Skeletal muscle tissue (tissue), 4 donors: ENCODE data around the gene CDK8. TPM values are rescaled to one million over a fixed set of nuclear protein-coding genes. Genes with fewer than 3 reads are reported as not detected.
A peak's percentile ranks its signal among the peaks of the same experiment; 100 is the strongest.

ENCODE experiments used
- H3K27ac ChIP-seq: one replicate; pipeline ENCODE4 v1.7.0; 2013; ENCODE audit warnings: mild to moderate bottlenecking, low read depth, low read length, inconsistent platforms
- H3K27me3 ChIP-seq, 3 donors: one replicate each; pipeline ENCODE4 v1.7.0; 2013; ENCODE audit warnings: low read length in 3 of 3; ENCODE audit not compliant: control insufficient read depth in 3 of 3, insufficient read depth in 3 of 3
- H3K36me3 ChIP-seq, 3 donors: one replicate each; pipeline ENCODE4 v1.7.0; 2013; ENCODE audit warnings: low read length in 3 of 3; ENCODE audit not compliant: control insufficient read depth in 3 of 3, insufficient read depth in 3 of 3
- H3K4me1 ChIP-seq, 3 donors: one replicate each; pipeline ENCODE4 v1.7.0; 2013; ENCODE audit warnings: low read length in 3 of 3, mild to moderate bottlenecking in 3 of 3; ENCODE audit not compliant: control insufficient read depth in 3 of 3, insufficient read depth in 3 of 3
- H3K4me3 ChIP-seq, 3 donors: one replicate each; pipeline ENCODE4 v1.7.0; 2013; ENCODE audit warnings: low read length in 3 of 3
- H3K9ac ChIP-seq, 3 donors: one replicate each; pipeline ENCODE4 v1.7.0; 2013; ENCODE audit warnings: low read length in 3 of 3, mild to moderate bottlenecking in 3 of 3, moderate library complexity in 2 of 3, low read depth in 1 of 3
- H3K9me3 ChIP-seq, 3 donors: one replicate each; pipeline ENCODE4 v1.7.0; 2013; ENCODE audit warnings: low read length in 3 of 3; ENCODE audit not compliant: control insufficient read depth in 3 of 3
- total RNA-seq: library from RNA; depleted of rRNA; stranded (reverse); fragments of >200 nt; gene quantifications from one replicate; pipeline ENCODE4 v1.2.3, GENCODE V29; 2014
- donor health status: Osteomylitis.

Gene CDK8
- total RNA-seq, 1 donor from 2014 or later: 17.7 TPM

- Histone ChIP-seq H3K27ac (peak overlapping the region; percentile 72), H3K4me1 (peaks cover 10 to 20% (median 15%) of the 10 kb centered on the region in 3 donors)
These were observed 70.9 kb downstream of the CDK8 start for GRCh38 chr13:26324867-26325266.

DNA sequence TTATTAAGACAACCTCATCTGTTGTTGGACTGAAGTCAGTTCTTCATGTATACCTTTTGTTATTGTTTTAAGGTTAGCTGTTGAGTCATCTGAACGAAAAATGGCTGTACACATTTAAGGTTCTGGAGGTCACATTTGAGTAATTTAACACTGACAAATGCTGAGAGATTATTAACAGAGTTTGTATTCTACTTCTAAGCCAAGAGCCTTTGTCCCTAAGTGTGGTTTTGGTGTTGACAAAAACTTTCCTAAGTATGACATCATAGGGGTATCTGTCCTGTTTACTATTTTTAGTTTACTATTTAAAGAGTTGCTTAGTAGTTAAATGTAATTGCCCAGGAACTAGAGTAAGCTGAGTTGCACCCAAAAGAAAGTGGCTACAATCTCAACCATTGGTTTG, 71.9 kb downstream of the CDK8 start:
- Histone ChIP-seq H3K4me1 (peaks cover 10 to 20% (median 15%) of the 10 kb centered on the region in 3 donors), H3K27me3 (no peaks in the 10 kb centered on the region), H3K36me3 (no peaks in the 10 kb centered on the region), H3K27ac (peak overlapping the region; percentile 72), H3K4me3 (peak overlapping the region in 2 of 3 donors; percentile 27 to 30), H3K9ac (no peak overlapping the region), H3K9me3 (no peaks in the 10 kb centered on the region)

More at GRCh38 chr13:26324867-26325266, 70.9 kb downstream of the CDK8 start:
- Histone ChIP-seq H3K9ac (no peak overlapping the region), H3K27me3 (no peaks in the 10 kb centered on the region), H3K36me3 (no peaks in the 10 kb centered on the region), H3K4me3 (no peak overlapping the region), H3K9me3 (no peaks in the 10 kb centered on the region)

DNA sequence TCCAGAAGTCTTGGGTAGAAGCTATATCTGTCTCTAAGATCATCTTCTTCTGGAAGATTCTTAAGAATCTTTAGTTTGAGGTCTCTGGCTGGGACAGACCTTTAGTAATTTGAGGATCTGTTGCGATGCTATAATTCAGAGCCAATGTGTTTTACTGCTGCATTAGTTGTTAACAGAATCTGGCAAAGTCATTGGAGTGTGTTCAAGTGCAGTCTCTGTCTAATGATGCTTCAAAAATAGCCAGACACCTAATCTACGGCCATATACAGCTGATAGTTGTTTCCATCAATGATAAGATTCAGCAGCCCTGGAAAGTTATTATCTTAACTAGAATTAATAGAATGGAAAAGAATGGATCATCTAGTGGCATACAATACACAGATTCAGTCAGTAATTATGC, 72.6 kb downstream of the CDK8 start:
- Histone ChIP-seq H3K9ac (no peak overlapping the region), H3K27ac (peak overlapping the region; percentile 72), H3K4me1 (peaks cover 10 to 20% (median 15%) of the 10 kb centered on the region in 3 donors), H3K4me3 (peak overlapping the region in 2 of 3 donors; percentile 7 to 27), H3K27me3 (no peaks in the 10 kb centered on the region), H3K9me3 (no peaks in the 10 kb centered on the region), H3K36me3 (no peaks in the 10 kb centered on the region)

- H3K36me3 ChIP-seq: no peaks in the 10 kb centered on the region
- H3K4me3 ChIP-seq: no peak overlapping the region
- H3K9me3 ChIP-seq: no peaks in the 10 kb centered on the region
- H3K9ac ChIP-seq: no peak overlapping the region
- H3K27ac ChIP-seq: no peak overlapping the region
- H3K27me3 ChIP-seq: no peaks in the 10 kb centered on the region
- peaks cover 6 to 20% (median 15%) of the 10 kb centered on the region in 3 donors for H3K4me1 ChIP-seq
These were observed 74.2 kb downstream of the CDK8 start for GRCh38 chr13:26327940-26328725.

GRCh38 chr13:26335158-26335557, 81.2 kb downstream of the CDK8 start:
- H3K9me3 ChIP-seq: no peaks in the 10 kb centered on the region
- H3K27me3 ChIP-seq: no peaks in the 10 kb centered on the region
- H3K36me3 ChIP-seq: no peaks in the 10 kb centered on the region
- no peak overlapping the region for H3K4me3 ChIP-seq
- H3K9ac ChIP-seq: no peak overlapping the region
- no peak overlapping the region for H3K27ac ChIP-seq
- peaks cover 0 to 3% (median 0%) of the 10 kb centered on the region in 3 donors for H3K4me1 ChIP-seq

- Histone ChIP-seq H3K4me1 (peaks cover 0 to 3% (median 0%) of the 10 kb centered on the region in 3 donors), H3K9ac (no peak overlapping the region), H3K4me3 (no peak overlapping the region), H3K36me3 (peaks cover 0 to 2% (median 0%) of the 10 kb centered on the region in 3 donors), H3K27me3 (no peaks in the 10 kb centered on the region), H3K27ac (no peak overlapping the region), H3K9me3 (no peaks in the 10 kb centered on the region)
These were observed 86.9 kb downstream of the CDK8 start for GRCh38 chr13:26340807-26341206.

DNA sequence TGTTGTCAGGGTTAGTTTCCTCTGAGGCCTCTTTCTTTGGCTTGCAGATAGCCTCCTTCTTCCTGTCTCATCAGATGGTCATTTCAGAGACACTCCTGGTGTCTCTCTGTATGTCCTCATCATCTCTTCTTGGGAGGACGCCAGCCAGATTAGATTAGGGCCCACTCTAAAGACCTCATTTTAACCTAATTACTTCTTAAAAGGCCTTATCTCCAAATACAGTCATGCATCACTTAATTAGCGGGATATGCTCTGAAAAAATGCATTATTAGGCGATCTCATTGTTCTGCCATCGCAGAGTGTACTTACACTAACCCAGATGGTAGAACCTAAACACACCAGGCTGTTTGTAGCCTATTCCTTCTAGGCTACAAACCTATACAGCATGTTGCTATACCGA, 89.0 kb downstream of the CDK8 start:
- H3K36me3 ChIP-seq: peaks cover 0 to 2% (median 0%) of the 10 kb centered on the region in 3 donors
- no peak overlapping the region for H3K4me3 ChIP-seq
- H3K27me3 ChIP-seq: no peaks in the 10 kb centered on the region
- no peaks in the 10 kb centered on the region for H3K4me1 ChIP-seq
- no peak overlapping the region for H3K9ac ChIP-seq
- no peak overlapping the region for H3K27ac ChIP-seq
- no peaks in the 10 kb centered on the region for H3K9me3 ChIP-seq

- no peaks in the 10 kb centered on the region for H3K4me1 ChIP-seq
- H3K9ac ChIP-seq: no peak overlapping the region
- H3K27ac ChIP-seq: no peak overlapping the region
- H3K9me3 ChIP-seq: no peaks in the 10 kb centered on the region
- H3K36me3 ChIP-seq: peaks cover 0 to 2% (median 0%) of the 10 kb centered on the region in 3 donors
- H3K4me3 ChIP-seq: no peak overlapping the region
- no peaks in the 10 kb centered on the region for H3K27me3 ChIP-seq
These were observed 89.9 kb downstream of the CDK8 start for GRCh38 chr13:26343816-26344215.

GRCh38 chr13:26344980-26345379, 91.1 kb downstream of the CDK8 start:
- no peak overlapping the region for H3K9ac ChIP-seq
- H3K36me3 ChIP-seq: peaks cover 0 to 3% (median 2%) of the 10 kb centered on the region in 3 donors
- H3K9me3 ChIP-seq: no peaks in the 10 kb centered on the region
- H3K4me1 ChIP-seq: no peaks in the 10 kb centered on the region
- H3K27me3 ChIP-seq: no peaks in the 10 kb centered on the region
- no peak overlapping the region for H3K27ac ChIP-seq
- H3K4me3 ChIP-seq: no peak overlapping the region

DNA sequence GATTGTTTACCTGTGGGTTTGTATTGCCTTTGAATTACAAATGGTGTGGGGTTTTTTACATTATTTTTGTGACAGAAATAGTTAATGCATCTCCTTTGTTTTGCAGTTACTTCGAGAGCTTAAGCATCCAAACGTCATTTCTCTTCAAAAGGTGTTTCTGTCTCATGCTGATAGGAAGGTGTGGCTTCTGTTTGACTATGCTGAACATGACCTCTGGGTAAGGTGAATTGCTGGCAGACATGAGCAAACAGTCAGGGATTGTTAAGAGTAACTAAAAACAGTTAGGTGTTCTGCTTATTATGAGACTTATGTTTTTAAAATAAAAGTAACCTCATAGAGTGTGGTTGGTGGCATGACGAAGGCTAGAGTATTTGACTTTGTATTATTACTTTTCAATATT, 95.0 kb downstream of the CDK8 start:
- no peak overlapping the region for H3K27ac ChIP-seq
- H3K4me1 ChIP-seq: no peaks in the 10 kb centered on the region
- no peaks in the 10 kb centered on the region for H3K9me3 ChIP-seq
- H3K9ac ChIP-seq: no peak overlapping the region
- peaks cover 2 to 9% (median 5%) of the 10 kb centered on the region in 3 donors for H3K36me3 ChIP-seq
- H3K27me3 ChIP-seq: no peaks in the 10 kb centered on the region
- H3K4me3 ChIP-seq: no peak overlapping the region
